ENCODE results near the gene CLDN9.

- no peak for TF ChIP-seq CTCF (conservative IDR thresholded peaks at IDR 0.05; ENCODE audit: low read depth, low read length)
- no peak for TF ChIP-seq EZH2 (IDR thresholded peaks at IDR 0.05; ENCODE audit: borderline replicate concordance, low read depth, low read length, poor library complexity, severe bottlenecking)
Observed at GRCh38 chr16:3013491-3013951, 798 bp downstream of the CLDN9 start.

All from A673 (cell line).